Vagina (tissue), 2 donors: ENCODE data around the gene ADAMTS17.

Experiments
- POLR2A ChIP-seq, 2 donors: fragments of 450-650 bp; IDR thresholded peaks; one replicate each; pipeline ENCODE4 v1.6.1; 2017; ENCODE audit warnings: antibody characterized with exemption in 2 of 2, mild to moderate bottlenecking in 2 of 2, moderate library complexity in 2 of 2
- POLR2AphosphoS5 ChIP-seq, 2 donors: sonication (generic); formaldehyde crosslinking; IDR thresholded peaks; one replicate each; pipeline ENCODE4 v1.9.0; 2017; ENCODE audit warnings: antibody characterized with exemption in 2 of 2, mild to moderate bottlenecking in 2 of 2, low read depth in 1 of 2; ENCODE audit not compliant: insufficient read depth in 1 of 2
- TF ChIP-seq, protein P1 (sequence below), 3 experiments: fragments of 450-650 bp in 2 of 3; fragments of 200-600 bp in 1 of 3; sonication (generic) in 1 of 3; IDR thresholded peaks; one replicate each; pipeline ENCODE4 v1.5.1; 2017 to 2019; ENCODE audit warnings: antibody characterized with exemption in 3 of 3, mild to moderate bottlenecking in 2 of 3, moderate library complexity in 2 of 3

DNA sequence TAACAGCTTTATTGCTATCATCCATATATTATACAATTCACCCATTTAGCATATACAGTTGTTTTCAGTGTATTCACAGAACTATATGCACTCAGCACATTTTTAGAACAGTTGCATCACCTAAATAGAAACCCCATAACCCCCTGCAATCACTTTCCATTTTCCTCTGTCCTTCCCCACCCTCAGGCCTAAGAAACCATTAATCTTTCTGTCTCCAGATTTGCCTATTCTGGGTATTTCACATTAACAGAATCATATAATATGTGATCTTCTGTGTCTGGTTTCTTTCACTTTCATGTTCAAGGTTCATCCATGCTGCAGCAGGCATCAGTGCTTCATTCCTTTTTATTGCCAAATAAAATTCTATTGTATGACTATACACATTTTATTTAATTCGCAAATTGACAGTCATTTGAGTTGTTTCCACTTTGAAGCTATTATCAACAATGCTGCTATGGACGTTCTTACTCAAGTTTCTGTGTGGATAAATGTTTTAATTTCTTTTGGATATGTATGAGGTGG lies 39.8 kb downstream of the ADAMTS17 start:
- TF ChIP-seq, protein P1, sequence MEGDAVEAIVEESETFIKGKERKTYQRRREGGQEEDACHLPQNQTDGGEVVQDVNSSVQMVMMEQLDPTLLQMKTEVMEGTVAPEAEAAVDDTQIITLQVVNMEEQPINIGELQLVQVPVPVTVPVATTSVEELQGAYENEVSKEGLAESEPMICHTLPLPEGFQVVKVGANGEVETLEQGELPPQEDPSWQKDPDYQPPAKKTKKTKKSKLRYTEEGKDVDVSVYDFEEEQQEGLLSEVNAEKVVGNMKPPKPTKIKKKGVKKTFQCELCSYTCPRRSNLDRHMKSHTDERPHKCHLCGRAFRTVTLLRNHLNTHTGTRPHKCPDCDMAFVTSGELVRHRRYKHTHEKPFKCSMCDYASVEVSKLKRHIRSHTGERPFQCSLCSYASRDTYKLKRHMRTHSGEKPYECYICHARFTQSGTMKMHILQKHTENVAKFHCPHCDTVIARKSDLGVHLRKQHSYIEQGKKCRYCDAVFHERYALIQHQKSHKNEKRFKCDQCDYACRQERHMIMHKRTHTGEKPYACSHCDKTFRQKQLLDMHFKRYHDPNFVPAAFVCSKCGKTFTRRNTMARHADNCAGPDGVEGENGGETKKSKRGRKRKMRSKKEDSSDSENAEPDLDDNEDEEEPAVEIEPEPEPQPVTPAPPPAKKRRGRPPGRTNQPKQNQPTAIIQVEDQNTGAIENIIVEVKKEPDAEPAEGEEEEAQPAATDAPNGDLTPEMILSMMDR (IDR thresholded peaks at IDR 0.05), result no peak
- TF ChIP-seq POLR2A (IDR thresholded peaks at IDR 0.05), result no peak
- TF ChIP-seq POLR2AphosphoS5 (IDR thresholded peaks at IDR 0.05; ENCODE audit: insufficient read depth in 1 of 2, low read depth in 1 of 2), result no peak
